ENCODE results near the gene ARGLU1. TPM values are rescaled to one million over a fixed set of nuclear protein-coding genes. Genes with fewer than 3 reads are reported as not detected.

Gene ARGLU1
- total RNA-seq, 1 donor from 2014 or later, result 23.2 TPM

DNA sequence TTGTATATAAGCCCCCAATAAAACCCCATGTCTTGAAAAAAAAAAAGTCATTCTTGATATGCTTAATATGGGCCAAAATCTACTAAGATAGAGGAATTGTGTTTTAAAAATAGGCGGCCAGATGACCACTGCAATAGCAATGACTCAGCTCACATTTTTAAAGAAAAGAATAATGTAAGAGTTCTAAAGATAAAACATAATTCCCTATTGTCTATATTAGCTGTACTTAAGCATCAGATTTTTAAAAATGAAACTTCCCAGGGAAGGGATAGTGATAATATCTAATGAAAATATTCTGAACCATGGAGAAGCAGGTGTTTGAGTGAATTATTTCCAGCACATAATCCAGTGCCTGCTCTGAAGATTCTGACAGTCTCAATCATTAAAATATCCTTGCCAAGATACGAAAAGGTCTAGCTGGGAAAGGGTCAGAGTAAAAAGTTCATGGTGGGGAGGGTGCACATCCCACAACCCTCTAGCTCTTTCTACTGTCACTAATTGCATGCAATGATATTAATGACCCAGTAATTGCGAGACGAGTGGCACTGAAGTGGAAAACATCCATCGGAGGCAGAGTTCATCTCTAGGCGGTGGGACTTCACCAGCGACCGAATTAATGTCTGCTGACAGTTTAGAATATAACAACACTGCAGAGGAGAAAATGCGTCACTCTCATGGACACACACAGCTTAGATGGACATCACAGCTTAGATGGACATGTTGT lies 64.0 kb downstream of the ARGLU1 start:
- no peak for DNase-seq (ENCODE audit: low read depth in 2 of 2)

DNA sequence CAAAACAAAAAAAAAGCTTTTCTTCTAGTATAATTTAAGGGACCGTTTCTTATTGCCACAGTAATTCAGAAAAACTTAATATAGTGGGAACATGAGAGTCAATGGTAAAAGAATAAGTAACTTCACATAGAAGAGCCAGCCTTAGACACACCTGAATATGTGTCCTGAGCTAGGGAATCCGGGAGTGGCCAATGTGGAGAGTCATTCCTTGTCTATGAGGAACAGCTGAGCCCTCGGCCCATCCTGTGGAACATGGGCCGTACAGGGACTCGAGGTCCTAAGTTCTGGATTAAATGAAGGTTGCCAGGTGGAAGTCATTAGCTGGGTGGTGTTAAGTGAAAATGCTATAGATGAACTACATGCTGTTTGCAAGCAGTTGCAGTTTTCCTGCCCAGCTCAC lies 64.7 kb downstream of the ARGLU1 start:
- no peak for DNase-seq (ENCODE audit: low read depth in 2 of 2)

DNA sequence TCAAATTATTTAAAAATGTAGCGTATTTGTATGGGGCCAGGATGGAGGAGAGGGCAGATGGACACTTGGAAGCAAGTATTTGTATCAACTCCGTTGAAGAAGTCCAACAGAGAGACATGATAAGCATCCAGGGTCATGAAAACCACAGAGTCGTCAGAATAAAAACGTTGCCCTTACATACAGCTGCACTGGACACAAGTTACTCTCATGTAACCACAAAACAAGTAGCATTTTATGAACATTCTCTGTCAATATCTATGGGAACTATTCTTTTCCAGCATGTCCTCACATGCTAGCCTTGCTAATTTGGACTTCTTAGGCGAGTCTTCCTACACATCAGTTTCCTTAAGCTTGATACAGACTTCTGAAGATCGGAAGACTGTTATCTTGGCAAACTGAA lies 67.5 kb downstream of the ARGLU1 start:
- DNase-seq (ENCODE audit: low read depth in 2 of 2), result no peak

DNA sequence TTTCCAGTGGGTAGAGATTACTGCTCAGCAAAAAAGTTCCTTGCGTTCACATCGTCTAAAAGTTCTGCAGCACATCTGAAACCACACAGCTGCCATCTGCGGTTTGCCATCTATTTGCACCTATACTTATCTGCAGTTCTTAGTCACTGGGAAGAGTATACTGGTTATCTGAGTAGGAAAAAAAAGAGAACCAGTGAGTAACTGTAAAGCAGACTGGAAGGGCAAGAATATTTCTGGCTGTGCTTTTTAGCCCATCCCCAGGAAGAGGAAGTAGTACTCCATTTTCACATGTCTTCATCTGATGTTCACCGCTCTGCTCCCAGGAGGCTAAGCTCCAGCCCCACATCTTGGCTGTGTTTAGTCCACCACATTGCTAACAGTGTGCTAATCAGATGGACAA lies 68.0 kb downstream of the ARGLU1 start:
- no peak for DNase-seq (ENCODE audit: low read depth in 2 of 2)

DNA sequence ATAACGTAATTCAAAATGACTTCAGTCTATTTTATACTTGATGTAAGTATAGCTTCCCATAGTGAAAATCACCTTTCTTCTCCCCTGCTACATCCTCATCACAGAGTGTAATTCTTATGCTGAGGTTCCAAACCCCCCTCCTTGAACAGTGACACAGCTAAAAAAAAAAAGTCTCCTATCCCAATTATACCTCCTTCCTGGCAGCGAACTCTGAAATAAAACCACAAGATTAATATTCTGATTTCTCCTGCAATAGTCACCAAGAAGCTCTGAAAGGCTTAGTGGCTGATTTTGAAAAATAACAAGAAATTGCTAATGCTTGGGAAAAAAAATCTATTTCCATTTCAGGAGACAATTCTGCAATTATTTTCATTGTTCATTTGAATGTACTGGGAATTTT lies 68.8 kb downstream of the ARGLU1 start:
- no peak for DNase-seq (ENCODE audit: low read depth in 2 of 2)

DNA sequence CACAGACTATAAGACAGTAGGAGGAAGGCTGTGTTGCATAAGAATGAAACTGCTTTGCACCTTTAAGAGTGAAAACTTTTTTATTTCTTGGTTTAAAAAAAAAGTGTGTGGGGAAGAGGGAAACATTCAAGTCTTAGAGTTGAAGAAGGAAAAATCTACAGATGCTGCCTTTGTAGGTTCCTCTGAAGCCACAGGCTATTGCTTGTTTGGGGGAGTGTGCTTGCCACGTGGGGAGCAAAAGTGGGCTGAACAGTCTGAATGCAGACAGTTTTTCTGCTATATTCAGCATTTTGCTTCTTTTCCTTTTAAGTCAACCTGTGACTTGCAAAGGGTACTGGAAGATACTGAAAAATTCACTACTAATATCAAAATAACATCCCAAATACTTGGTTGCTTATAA lies 69.4 kb downstream of the ARGLU1 start:
- no peak for DNase-seq (ENCODE audit: low read depth in 2 of 2)

DNA sequence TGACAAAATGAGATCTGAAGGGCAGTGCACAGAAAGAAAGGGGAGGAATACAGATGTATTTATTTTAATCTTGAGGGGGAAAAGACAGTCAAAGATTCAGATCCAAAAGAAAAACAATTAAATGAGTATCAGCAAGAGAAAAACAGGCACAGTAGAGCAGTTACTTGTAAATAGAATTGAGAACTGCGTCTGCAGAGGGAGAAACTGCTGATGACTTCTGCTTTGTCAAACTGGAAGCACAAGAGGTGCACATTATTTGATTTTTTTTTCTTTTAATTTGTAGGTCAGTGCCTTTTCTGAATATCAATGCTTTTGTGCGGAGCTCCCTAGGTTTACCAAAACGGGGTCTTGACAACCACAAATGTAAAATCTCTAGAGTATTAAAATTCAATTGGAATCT lies 69.8 kb downstream of the ARGLU1 start:
- DNase-seq (ENCODE audit: low read depth in 2 of 2), result no peak

DNA sequence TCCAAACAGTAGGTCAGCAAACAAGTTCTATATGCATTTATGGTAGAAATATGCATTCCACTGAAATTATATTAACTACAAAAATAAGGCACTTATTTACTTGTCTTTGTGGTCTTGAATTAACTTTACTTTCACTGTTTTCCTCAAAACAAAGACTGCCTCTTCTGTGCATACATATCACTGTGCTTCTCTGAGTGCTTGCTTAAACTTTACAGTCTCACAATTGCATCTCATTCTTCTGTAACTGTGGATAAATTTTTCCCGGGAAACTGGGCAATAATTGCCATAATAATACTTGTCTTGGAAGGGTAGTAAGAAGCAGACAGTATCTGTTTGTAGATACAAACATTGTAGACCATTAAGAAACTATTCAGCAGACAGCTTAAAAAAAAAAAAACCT lies 70.9 kb downstream of the ARGLU1 start:
- no peak for DNase-seq (ENCODE audit: low read depth in 2 of 2)

DNA sequence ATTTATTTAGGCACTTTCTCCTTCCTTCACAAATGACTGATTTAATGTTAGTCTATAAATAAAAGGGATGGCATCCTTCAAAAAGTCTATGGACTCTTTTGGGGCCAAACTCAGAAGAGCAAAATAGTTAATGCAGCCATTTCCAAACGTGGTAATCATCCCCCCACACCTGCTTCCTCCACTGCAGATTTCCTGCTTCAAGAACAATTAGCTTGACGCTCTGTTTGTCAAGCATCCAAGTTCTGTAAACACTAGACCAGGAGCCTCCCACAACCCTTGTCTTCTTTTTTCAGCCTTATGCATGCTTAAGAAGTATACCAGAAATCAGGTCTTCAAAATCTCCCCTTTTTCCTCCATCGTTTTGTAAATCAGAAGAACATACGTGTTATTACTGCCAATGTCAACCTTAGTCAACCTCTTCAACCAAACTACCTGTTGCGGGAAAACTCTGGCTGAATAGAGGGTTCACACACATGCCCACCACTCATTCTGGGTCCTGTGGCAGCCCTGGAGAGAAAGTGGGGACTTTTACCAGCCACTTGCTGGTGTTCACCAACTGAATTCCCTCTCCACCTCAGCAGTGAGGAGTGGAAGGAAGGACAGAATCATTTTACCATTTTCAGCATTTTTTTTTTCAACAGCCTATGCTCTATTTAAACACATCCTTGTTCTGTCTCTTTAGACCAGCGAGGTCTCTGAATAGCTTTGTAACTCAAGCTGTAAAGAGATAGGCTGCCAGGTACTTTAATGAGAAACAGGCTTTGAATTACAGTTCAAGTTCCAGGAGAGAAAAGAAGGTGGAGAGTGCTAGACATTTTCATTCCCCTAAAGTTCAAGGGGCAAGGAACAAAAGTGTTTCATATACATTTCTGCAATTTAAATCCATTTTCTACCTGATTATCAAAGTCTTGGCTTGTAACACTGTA lies 71.6 kb downstream of the ARGLU1 start:
- DNase-seq (ENCODE audit: low read depth in 2 of 2), result peak; percentile 95 to 99

DNA sequence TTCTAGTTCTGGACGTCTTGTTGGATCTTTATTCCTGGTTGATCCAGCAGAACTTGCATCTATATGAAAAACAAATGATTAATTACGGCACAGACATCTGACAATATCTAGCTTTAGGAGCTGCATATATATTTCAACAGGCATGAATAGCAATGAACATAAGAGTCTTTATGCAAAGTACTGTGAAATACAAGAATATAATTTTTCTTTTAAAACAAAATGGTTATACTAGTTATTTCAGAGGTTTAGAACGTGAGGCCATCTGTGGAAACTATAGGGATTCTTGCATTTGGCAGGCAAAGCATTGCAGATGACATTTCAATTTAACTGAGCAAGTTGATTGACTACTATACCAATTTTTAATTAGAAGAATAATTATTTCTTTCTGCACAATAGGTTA lies 73.0 kb downstream of the ARGLU1 start:
- DNase-seq (ENCODE audit: low read depth in 2 of 2), result no peak

DNA sequence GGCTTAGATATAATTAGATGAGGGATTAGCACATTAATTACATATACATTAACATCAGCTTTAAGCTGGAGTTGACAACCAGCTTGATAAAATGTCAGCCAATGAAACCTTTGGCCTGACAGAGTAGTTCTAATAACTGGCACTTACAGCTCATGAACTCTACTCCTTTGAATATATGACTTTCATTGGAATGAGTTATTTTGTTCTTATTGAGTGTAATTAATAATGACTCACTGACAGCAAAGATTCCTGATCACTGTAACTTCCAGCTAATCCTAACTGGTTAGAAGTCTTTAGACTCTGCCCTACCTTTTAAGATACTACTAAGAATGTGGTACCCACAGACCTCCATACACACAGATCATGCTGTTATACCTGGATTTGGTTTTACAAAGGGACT lies 73.4 kb downstream of the ARGLU1 start:
- no peak for DNase-seq (ENCODE audit: low read depth in 2 of 2)

DNA sequence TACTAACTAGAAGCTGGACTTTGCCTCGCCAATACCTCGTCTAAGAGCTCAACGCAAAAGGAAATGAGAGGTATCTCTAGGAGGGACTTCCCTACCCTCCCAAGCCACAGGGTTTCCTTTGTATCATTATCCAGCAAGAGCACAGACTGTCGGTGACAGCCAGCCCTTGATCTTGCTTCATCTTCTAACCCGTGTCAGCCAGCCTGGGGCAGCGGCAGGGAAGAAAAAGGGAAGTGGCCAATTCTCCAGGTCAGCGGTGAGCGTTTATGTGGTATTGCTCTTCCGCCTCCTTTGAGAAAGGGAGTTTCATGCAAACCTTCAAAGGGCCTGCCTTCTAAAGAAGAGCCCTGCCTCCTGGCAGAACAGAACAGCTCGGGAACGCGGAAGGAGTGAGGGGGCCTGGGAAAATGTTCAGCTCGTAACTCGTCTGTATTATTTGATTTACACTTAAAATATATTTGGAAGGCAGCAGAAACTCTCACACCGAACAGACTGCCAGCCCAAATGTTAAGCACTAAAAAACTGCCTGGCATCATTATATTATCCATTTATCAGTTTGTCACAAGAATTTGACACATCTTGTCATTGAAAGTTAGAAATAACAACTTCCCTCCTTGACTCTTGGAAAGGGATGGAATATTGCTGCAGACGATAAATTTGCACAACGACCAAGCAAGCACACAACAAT lies 74.3 kb downstream of the ARGLU1 start:
- DNase-seq (ENCODE audit: low read depth in 2 of 2), result peak in 1 of 2 donors; percentile 7

DNA sequence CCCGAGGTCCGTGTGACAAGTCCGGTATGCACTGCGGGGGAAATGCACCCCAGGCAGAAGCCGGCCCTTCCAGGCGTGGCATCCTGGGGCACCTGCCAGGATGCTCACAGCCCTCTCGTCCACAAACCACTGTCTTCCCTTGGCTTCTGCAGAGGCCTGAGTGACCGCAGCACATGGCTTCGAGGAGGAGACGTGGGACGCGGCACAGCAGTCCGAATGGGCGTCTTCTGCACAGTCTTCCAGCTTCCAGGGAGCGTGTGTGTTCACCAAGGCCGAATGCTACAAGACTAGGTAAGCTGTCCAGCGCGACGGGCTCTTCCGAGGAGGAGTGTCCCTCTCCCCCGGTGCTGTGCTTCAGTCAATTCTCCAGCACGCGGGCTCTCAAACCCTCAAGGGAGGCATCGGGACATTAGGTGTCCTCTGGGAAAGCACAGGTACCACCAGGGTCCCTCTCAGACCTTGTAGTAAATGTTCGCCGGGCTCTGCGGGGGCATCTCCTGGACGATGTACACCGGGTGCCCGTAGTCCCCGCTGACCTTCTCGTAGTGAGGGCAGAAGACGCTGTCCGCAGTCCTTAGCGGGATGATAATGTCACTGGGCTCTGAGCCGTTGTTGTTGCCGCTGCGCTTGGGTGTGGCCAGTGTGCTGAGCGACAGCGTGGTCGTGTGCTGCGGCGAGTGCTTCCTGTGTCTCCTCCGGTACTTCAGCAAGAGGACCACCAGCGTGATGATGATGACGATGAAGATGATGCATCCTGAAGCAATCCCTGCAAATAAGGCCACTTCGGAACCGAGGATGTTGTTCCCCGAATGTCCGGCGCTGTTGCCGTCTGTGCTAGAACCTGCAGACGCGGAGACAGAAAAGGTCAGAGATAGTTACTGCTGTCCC lies 75.1 kb downstream of the ARGLU1 start:
- peak in 1 of 2 donors; percentile 5 for DNase-seq (ENCODE audit: low read depth in 2 of 2)

DNA sequence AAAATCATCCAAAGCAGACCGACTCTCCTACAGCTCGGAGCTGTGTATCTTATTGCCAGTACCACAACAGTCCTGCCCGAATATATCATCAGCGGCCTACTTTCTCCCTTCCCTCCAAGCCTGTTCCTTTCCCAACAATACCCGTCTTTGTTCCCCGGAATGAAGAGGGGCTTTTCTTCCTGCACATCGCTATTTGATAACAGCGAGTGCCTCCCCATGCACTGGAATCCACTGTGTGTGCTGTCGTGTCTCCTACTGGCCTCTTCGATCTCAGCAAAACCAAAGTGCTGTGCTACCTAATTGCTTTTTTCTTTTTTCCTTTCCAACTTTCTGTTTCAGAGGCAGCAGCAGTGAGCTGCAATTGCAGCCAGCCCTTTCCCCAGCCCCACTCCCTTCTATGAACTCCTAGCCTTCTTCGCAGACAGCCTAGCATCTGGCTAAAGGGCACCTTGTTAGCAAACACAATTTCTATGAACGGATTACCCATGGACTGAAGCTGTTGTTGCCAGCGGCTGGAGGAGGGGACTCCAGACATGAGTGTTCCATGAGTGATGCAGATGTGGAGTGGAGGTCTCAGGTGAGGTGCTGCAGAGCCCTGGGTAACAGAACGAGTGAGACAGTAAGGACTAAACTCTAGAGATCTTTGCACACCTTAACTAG lies 75.9 kb downstream of the ARGLU1 start:
- no peak for DNase-seq (ENCODE audit: low read depth in 2 of 2)

Other genes with a start within 250 kb of the ARGLU1 start
- 64.9 and 67.3 TPM in 2 replicates for gene EFNB2, start 32.5 kb downstream of the ARGLU1 start, total RNA-seq

Measured in dermis microvascular lymphatic vessel endothelial cell (primary cell).